Superior temporal gyrus (tissue), 1 donor: ENCODE results near the gene TEX19.
"Not testable (repeated sequence)": the region's sequence is repeated elsewhere in the genome, so short reads cannot be mapped to it uniquely, and the experiment has no call there.

Source experiments
- DNase-seq: peaks from one replicate; pipeline ENCODE4 v3.0.0-alpha.2; 2016; ENCODE audit errors: extremely low spot score

The TEX19 gene

DNA sequence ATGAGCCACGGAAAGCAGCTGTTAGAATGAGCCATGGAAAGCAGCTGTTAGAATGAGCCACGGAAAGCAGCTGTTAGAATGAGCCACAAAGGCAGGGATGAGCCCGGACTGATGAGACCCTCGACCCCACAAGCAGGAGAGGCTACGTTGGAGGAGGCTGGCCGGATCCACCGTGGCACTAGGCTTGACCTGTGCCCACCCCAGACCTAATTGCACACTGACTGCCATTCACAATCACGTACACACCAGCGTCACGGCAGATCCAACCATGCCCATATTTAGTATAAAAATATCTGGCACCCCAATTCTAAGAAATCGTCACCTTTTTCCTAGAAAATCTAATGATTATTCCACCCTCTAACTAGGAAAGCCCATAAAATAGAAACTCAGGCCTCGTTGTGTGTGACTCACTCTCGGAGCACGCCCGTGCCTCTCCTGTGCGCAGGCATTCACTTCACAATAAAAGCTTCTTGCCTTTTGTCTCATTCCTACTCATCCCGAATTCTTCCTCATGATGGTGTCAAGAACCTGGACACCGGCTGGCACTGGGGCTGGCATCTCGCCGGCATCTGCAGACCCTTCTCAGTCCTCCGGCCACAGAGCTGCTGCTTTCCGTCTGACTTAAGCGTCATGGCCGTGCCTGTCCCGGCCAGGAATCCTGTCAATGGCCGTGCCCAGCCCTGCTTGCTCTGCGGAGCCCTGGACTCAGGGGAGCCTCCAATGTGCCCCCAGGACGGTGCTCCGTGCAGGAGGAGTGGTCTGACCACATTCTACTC is 20.0 kb upstream of the TEX19 start:
- DNase-seq = peak; percentile 13

DNA sequence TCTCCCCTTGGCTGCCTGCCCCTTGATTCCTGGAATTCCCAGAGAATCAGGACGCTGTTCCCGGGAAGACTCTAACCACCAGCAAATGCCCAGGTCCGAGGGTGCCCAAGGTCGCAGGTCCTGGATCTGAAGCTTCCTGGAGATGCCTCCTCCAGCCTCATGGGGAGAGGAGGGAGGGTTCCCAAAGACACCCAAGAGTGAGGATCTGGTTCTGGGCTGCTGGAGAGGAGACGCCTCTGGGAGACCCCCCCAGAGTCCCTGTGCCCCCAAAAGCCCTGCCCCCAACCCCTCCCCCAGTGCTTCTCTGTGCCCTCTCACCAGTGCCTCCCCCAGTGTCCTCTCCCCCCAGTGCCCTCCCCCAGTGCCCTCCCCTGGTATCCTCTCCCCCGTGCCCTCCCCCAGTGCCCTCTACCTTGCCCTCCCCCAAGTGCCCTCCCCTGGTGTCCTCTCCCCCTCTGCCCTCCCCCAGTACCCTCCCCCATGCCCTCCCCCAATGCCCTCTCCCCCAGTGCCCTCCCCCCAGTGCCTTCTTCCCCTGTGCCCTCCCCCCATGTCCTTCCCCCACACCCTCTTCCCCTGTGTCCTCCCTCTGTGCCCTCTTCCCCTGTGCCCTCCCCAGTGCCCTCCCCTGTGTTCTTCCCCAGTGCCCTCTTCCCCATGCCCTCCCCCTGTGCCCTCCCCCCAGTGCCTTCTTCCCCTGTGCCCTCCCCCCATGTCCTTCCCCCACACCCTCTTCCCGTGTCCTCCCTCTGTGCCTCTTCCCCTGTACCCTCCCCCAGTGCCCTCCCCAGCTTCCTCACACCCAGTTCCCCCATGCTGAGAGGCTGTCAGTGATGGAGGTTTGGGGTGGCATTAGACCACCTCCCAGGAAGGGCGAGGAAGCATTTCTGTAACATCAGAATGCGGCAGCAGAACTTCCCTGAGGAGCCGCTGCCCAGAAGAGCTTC is 19.1 kb upstream of the TEX19 start:
- no peak for DNase-seq

DNA sequence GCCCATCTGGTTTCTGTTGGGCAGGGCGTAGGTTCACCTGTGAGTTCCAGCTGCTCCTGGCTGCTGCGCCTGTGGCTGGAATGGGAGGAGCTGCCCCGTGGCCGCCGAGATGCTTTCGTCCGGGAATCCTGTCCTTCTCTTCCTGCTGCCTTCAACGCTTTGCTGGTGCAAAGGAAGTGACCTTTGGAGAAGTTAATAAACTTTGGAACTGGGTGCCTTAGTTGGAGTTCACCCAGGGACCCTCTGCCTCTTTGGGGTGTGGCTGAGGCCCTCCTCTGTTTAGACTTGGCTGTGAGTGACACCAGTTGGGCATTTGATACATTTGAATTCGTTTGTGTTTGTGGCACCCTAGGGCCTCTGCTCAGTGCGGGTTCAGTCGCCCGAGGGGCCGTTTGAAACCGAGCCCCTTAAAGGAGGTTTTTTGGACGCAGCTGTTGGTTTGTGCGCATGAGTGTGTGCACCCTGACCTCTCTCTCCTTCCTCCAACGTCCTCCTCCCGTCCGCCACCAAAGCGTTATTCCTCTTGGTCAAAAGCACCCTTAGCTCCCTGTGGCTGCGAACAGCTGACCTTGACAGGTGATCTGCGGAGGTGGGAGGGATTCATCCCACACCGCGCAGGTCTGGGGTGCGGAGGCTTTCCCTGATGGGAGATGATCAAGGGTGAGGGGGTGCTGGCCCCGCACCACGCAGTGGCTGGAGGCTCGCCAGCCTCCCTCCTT is 16.5 kb upstream of the TEX19 start:
- DNase-seq = no peak

DNA sequence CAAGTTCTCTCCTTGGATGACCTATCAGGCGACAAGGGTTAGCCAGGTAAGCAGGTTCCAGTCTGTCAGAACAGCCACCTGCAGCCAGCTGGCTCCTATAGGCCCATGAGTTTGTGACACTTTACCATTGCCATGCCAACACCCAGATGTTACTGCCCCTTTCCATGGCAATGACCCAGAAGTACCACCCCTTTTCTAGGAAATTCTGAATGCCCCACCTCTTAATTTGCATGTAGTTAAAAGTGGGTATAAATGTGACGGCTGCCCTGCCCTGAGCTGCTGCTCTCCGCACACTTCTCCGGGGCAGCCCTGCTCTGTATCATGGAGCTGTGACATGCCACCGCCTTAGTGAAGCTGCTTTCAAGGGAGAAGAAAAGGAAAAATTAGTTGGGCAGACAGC is 15.5 kb upstream of the TEX19 start:
- no peak for DNase-seq

DNA sequence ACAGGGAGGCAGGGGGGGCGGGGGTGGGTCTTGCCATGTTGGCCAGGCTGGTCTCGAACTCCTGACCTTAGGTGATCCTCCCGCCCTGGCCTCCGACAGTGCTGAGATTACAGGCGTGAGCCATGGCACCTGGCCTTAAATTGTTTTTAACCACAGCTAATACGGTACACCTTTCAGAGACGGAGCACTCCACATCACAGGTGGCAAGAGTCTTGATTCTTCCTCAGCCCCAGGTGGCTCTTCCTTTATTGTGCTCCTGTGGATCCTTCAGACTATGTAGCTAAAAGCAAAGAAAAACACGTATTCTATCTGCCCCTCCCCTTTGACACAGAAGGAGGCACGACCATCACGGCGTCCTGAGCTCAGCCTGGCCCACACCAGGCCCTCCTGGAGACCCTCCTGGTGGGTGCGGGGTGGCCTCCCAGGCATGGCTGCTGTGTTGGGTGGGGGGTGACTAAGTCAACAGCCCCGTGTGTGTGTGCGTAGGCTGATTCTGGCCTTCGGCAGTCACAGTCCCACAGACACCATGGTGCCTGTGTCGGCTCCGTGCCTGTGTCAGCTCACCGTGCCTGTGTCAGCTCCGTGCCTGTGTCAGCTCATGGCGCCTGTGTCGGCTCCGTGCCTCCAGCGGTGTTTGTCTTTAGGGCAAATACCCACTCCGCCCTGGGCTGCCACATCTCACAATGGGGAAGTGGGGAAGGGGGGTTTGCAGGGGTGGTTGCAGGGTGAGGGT is 14.7 kb upstream of the TEX19 start:
- no peak for DNase-seq

DNA sequence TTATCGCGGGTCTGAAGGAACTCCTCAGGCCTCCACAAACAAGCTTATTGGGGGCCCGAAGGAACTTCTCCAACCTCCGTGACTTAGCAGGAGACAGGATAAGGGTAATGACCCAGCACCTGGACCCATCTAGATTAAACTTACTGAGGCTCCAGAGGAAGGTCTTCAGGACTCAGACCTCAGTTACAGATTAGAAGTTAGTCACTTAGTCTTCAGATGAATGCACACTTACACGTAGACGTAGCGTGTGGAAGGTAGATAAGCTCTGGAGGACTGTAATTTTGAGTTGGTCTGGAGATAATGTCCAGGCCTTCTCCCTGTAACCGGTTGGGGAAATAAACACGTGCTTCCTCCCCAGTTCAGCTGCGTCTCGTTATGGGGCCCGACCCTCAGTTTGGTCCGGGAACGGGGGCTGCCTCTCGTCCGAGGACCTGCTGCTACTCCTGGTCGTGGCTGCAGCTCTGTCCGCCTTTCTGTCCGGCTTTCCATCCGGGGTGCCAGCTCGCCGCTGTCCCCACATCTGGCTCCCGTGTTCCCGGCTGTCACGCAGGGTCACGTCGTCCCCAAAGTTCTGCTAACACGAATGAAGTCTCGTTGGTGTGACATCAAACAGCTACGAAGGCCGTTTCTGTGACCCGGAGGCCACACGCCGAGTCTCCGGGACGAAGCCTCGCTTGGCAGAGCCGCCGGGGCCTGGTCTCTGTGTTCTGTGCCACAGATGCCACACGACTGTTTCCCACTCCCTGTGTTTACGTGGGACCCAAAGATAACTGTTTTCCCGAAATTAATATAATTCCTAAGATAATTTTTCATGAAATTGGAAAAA is 13.7 kb upstream of the TEX19 start:
- no peak for DNase-seq

DNA sequence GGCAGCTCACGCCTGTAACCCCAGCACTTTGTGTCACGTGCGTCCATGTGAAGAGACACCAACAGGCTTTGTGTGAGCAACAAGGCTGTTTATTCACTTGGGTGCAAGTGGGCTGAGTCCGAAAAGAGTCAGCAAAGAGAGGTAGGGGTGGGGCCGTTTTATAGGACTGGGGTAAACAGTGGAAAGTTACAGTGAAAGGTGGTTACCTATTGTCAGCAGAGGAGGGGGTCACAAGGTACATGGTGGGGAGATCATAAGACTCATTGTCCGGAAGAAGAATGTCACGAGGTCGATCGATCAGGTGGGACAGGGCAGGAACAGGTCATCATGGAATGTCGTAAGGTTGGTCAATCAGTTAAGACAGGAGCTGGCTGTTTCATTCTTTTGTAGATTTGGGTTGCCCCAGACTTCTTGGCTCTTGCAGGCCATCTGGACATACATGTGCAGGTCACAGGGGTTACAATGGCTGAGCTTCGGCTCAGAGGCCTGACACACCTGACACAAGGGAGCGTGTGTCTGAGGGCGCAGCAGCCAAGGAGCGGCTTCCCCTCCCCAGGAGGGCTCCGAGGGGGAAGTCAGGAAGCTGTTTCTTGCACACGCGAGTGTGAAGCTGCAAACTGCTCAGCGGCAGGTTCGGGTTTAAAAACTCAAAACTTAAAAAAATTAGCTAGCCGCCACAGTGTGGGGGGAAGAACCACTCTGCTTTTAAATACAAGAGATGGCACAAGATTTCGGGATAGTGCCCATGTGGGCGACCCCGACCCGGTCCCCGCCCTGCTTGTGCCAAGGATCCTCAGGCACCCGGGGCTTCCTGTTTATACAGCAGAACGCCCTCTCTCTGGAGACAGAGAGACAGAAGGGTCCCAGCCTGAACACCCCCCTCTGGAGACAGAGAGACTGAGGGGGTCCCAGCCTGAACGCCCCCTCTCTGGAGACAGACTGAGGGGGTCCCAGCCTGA is 12.4 kb upstream of the TEX19 start:
- no peak for DNase-seq

DNA sequence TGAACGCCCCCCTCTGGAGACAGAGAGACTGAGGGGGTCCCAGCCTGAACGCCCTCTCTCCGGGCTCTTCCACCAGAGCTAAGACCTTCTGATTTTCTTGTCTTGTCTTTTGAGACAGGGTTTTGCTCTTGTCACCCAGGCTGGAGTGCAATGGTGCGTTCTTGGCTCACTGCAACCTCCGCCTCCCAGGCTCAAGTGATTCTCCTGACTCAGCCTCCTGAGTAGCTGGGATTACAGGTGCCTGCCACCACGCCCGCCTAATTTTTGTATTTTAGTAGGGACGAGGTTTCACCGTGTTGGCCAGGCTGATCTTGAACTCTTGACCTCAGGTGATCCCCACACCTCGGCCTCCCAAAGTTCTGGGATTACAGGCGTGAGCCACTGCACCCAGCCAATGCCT is 11.1 kb upstream of the TEX19 start:
- DNase-seq = not testable (repeated sequence)

DNA sequence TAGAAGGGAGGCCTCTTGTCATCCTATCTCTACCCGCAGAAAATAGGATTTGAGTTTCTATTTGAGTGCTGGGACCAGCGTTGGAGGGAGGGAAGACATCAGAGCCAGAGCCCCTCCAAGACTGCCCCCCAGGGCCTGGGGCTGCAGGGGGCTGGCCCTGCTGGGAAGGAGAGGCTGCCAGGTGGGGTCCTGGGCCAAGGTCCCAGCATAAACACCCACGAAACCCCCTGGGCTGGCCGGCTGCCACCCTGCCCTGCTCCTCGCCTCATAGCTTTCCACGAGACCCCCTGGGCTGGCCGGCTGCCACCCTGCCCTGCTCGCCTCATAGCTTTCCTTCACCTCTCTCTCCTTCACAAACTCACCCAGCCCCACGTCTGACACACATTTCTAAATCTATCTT is 10.6 kb upstream of the TEX19 start:
- DNase-seq = no peak

DNA sequence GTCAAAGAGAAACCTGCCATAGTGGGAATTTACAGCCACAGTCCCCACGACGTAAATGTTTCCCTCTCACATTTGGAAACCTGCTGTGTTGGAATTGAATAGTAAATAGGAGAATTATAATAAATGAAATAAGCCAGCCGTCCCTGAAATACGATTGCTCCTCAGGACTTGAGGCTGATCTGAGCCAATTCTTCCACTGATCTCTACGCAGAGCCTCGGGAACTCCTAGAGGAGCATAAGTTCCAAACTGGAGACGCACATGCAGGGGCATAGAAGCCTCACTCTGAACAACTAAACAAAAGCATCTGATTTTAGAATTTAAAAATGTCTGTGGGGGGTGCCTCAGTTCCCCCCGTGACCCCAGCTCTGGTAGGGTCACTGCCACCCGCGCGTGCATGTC is 10.2 kb upstream of the TEX19 start:
- DNase-seq = no peak

DNA sequence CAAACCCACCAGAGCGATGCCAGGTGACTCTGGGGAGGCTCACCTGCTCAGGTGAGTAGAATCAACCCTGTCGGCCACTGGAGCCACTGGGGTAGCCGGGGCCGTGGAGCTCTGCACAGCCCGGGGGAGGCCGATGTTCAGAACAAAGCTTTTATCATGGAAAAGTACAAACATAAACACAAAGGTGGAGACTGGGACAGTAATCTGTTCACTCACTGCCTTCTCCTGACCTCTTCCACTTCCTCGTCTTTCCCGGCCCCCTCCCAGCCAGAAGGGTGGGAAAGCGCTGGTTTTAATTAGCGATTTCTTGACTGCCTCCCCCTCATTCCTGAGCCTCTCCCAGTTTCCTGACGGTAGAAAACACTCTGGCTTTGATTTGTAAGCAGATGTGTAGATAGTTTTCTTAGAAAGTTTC is 9.8 kb upstream of the TEX19 start:
- no peak for DNase-seq

DNA sequence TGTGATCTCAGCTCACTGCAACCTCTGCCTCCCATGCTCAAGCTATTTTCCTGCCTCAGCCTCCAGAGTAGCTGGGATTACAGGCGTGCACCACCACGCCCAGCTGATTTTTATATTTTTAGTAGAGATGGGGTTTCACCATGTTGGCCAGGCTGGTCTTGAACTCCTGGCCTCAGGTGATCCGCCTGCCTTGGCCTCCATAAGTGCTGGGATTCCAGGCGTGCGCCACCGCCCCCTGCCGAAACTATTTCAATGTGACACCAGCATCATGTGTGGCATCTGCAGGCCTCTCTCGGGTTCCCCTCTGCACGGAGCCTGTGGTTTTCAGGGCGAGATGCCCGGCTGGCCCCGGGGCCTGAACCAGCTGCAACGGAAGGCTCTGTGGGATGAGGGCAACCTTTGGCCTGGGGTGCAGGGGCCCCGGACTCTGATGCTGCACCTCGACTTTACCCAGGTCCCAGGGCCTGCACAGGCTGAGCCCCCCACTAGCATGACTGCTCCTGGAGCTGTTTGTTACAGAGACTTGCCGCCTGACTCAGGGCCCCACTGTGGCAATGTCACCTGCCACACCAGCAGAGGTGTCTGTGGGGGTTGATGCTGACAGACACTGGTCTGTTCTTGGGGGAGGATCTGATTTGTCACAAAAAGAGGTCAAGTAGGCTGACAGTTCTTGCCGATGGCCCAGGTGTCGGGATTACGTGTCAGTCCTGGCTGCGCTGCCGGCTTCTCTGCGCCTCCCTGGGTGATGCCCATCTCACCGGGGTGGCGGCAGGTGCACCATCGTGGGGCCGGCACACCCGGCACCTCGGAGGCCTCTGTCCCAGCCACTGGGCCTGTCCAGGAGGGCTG is 8.6 kb upstream of the TEX19 start:
- no peak for DNase-seq

DNA sequence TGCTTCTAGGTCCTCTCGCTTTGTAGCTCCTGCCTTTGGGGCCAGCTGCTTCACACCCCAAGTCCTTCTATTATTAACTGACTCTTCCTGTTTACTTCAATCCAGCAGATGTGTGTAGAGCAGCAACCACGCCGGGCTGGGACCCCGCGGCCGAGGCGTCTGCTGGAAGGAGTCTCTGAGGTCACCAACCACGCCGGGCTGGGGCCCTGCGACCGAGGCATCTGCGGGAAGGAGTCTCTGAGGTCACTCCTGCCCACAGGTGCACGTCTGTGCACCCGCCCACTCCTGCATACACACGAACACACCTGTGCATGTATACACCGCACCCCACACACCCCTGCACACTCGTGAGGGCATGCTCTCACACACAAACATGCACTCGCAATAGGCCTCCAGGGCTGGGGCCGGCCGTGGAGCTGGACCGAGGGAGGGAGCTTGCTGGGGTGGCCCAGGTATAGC is 7.8 kb upstream of the TEX19 start:
- no peak for DNase-seq

DNA sequence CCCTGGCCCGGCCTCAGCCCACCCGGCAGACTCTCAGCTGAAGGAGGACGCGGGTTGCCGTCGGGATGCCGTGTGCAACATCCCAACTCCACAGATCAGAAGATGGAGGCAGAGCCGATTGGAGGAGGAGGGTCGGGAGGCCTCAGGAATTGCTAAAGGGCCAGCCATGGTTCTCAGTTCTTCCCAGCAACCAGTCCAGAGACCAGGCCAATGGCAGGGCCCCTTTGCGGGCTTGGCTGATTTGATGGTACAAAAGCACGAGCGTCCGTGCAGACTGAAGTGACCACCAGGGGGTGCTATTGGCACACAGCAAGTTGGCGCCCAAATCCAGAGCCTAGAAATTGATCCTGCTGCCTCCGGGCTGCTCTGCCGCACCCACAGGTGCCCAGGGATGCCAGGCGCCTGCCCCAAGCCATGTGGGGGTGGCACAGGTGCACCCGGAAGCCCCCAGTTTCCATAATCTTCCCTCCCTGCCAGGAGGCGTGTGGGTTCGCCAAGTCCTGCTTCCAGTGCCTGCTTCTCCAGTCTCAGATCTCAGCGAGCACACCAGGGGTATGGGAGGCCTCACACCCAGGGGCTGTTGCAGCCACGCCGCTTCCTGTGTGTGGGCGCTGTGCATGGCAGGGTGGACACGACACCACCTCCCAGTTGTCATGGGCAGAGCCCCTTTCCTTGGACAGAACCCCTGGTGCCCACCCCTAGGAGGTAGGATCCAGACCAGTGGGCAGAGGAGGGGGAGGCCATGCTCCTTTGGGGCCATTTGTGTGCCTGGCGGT is 7.1 kb upstream of the TEX19 start:
- peak; percentile 92 for DNase-seq

DNA sequence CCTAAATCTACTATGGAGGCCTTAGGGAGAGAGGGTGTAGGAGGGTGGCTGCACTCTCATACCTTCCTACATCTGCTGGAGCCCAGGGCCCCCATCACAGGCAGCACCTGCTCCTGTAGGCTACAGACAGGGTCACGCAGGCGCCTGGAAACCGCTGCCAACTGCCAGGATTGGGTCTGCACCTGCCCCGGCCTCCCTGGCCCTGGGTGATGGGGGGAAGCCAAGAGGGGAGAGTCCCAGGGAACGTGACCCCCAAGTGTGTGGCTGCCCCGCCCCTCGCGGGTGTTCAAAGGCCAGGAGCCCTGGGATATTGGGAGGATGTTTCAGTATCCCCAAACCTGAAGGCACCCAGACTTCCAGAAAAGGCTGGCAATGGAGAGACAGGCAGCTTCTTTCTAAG is 5.6 kb upstream of the TEX19 start:
- no peak for DNase-seq

DNA sequence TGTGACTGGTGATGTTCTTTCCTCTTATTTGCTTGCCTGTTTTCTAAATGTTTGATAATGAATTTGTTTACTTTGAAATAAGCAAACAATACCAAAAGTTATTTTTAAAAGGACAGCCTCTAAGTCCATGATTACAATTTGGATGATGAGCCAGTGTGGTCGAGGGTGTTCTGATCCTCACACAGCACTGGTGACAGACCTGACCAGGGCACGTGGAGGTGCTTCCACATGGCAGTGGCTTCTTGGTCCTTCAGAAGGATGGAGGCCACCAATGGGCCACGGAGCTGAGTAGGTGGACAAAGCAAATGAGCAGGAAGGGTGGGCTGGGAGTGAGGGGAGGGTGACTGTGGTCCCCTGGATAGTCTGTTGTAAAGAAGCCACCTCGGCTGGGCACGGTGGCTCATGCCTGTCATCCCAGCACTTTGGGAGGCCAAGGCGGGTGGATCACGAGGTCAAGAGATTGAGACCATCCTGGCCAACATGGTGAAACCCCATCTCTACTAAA is 4.2 kb upstream of the TEX19 start:
- no peak for DNase-seq

DNA sequence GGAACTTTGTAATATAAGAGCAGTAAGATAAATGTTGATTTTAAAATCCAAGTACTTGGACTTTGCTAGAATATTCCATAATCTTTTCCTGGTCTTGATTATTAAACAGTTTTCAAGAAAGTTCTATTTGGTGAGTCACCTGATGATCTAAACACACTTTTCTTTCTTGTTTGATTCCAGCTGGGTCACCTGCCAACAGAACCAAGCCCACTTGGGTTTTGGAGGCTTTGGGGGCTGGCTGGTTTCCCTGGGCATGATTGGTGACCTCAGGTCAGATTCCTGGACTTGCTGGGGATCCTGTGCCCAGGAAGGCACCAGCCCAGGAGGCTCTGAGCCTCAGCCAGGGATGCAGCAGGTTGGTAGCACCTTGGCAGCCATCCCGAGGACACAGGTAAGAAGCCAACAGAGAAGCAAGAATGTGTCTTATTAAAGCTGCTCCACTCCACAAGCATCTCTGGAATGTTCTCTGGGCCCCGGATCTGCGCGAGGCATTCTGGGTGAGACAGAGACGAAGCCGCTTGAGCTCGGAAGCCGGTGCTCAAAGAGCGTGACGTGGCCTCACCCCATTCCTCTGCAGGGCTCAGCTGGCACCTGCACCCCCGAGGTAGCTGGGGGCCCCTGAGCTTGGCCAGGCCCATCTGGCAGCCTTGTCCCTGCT is 3.1 kb upstream of the TEX19 start:
- no peak for DNase-seq
